ENCODE data around the gene STAT6. TPM values are rescaled to one million over a fixed set of nuclear protein-coding genes. Genes with fewer than 3 reads are reported as not detected.
A peak's percentile ranks its signal among the peaks of the same experiment; 100 is the strongest.

The STAT6 gene
- total RNA-seq, 6 experiments from 2014 or later: 83.7 to 102 (median 93.5) TPM

DNA sequence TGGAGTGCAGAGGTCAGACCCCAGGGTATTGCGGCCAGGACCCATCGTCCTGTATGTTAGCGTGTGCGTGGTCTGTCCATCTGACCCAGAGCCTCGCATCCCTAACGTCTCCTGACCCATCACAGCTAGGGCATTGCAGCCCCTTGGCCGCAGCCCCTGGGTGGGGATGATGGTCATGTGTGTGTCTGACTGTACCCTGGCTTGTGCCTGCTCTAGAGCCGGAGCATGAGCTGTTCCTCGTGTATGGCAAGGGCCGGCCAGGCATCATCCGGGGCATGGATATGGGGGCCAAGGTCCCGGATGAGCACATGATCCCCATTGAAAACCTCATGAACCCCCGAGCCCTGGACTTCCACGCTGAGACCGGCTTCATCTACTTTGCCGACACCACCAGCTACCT, 47.0 kb upstream of the STAT6 start:
- TF ChIP-seq CTCF (IDR thresholded peaks at IDR 0.05): no peak
- peaks cover 8% of the 10 kb centered on the region for H3K27me3 Mint-ChIP-seq (ENCODE audit: insufficient read depth)
- no peaks in the 10 kb centered on the region for H3K9me3 Mint-ChIP-seq
- peak overlapping the region; percentile 21 for H3K27ac Mint-ChIP-seq
- no peak overlapping the region for H3K4me3 Mint-ChIP-seq
- peaks cover 57% of the 10 kb centered on the region for H3K36me3 Mint-ChIP-seq (ENCODE audit: low read depth)
- DNase-seq: no peak
- peaks cover 39% of the 10 kb centered on the region for H3K4me1 Mint-ChIP-seq (ENCODE audit: low read depth)

GRCh38 chr12:57157588-57158173, 46.5 kb upstream of the STAT6 start:
- Mint-ChIP-seq H3K27me3 (ENCODE audit: insufficient read depth) (peaks cover 7% of the 10 kb centered on the region), H3K4me1 (ENCODE audit: low read depth) (peaks cover 44% of the 10 kb centered on the region), H3K36me3 (ENCODE audit: low read depth) (peaks cover 61% of the 10 kb centered on the region), H3K27ac (peak overlapping the region; percentile 22; the same call in 1 of the 2 replicates), H3K9me3 (no peaks in the 10 kb centered on the region), H3K4me3 (peak overlapping the region; percentile 24; the same call in 1 of the 2 replicates)
- TF ChIP-seq CTCF (IDR thresholded peaks at IDR 0.05): no peak
- no peak for DNase-seq

GRCh38 chr12:57156701-57157403, 45.7 kb upstream of the STAT6 start:
- Mint-ChIP-seq H3K4me1 (ENCODE audit: low read depth) (peaks cover 50% of the 10 kb centered on the region), H3K9me3 (no peaks in the 10 kb centered on the region), H3K36me3 (ENCODE audit: low read depth) (peaks cover 56% of the 10 kb centered on the region), H3K27me3 (ENCODE audit: insufficient read depth) (peaks cover 6% of the 10 kb centered on the region), H3K27ac (no peak overlapping the region), H3K4me3 (no peak overlapping the region)
- TF ChIP-seq CTCF (IDR thresholded peaks at IDR 0.05): no peak
- DNase-seq: no peak

- H3K4me3 Mint-ChIP-seq: no peak overlapping the region
- H3K36me3 Mint-ChIP-seq (ENCODE audit: low read depth): peaks cover 45% of the 10 kb centered on the region
- H3K9me3 Mint-ChIP-seq: no peaks in the 10 kb centered on the region
- H3K4me1 Mint-ChIP-seq (ENCODE audit: low read depth): peaks cover 50% of the 10 kb centered on the region
- no peak for TF ChIP-seq CTCF (IDR thresholded peaks at IDR 0.05)
- peak overlapping the region; percentile 48 for H3K27ac Mint-ChIP-seq
- DNase-seq: no peak
- H3K27me3 Mint-ChIP-seq (ENCODE audit: insufficient read depth): peaks cover 6% of the 10 kb centered on the region
These were observed 43.8 kb upstream of the STAT6 start for GRCh38 chr12:57154804-57155434.

DNA sequence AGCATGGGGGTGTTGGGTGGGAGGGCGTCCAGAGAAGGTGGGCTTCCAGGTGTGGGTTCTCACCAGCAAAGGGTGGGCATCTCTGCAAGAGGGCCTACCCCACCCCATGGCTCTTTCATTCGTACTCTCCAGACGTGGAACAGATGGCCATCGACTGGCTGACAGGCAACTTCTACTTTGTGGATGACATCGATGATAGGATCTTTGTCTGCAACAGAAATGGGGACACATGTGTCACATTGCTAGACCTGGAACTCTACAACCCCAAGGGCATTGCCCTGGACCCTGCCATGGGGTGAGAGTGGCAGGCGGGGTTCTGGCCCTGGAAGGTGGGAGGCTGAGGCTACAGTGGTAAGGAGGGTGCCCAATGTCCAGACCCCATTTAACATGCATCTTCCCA, 42.9 kb upstream of the STAT6 start:
- Mint-ChIP-seq H3K27me3 (ENCODE audit: insufficient read depth) (peaks cover 6% of the 10 kb centered on the region), H3K4me3 (no peak overlapping the region), H3K4me1 (ENCODE audit: low read depth) (peaks cover 50% of the 10 kb centered on the region), H3K9me3 (no peaks in the 10 kb centered on the region), H3K36me3 (ENCODE audit: low read depth) (peaks cover 49% of the 10 kb centered on the region), H3K27ac (peak overlapping the region; percentile 38)
- no peak for TF ChIP-seq CTCF (IDR thresholded peaks at IDR 0.05)
- DNase-seq: no peak

Data from HFFc6 (cell line).